ENCODE results near the gene CAMK2B. TPM values are rescaled to one million over a fixed set of nuclear protein-coding genes. Genes with fewer than 3 reads are reported as not detected.

The CAMK2B gene
- polyA plus RNA-seq, 3 donors, result 0.13 TPM; not detected in 2

DNA sequence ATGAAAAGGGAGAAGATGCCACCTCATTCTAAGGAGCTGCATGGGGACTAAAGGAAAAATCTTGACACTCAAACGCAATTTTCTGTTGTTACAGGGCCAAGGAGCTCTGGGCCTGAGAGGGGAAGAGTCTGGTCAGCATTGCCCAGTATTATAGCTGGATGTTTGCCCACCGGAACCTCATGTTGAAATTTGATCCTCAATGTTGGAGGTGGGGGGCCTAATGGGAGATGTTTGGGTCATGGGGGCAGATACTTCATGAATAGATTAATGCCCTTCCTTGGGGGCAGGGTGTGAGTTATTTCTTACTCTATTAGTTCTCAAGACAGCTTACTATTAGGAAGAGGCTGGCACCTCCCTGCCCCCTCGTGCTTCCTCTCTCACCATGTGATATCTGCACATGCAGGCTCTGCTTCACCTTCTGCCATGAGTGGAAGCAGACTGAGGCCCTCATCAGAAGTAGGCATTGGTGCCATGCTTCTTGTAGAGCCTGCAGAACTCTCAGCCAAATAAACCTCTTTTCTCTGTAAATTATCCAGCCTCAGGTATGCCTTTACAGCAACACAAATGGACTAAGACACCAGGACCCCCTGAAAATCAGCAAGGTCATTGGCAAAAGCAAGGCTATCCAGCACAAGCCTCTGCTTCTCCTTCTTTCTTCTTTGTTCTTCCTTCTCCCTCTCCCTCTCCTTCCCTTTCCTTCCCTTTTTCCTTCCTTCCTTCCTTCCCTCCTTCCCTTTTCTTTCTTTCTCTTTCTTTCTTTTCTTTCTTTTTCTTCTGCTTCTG, 151.3 kb downstream of the CAMK2B start:
- Mint-ChIP-seq H3K9me3 (peaks cover 5 to 13% (median 8%) of the 10 kb centered on the region in 7 donors), H3K36me3 (no peaks in the 10 kb centered on the region), H3K4me1 (no peaks in the 10 kb centered on the region), H3K27me3 (ENCODE audit: low read depth in 3 of 3) (peaks cover 3 to 4% (median 3%) of the 10 kb centered on the region in 3 donors), H3K4me3 (no peak overlapping the region), H3K27ac (peak overlapping the region in 3 of 7 donors; percentile 13 to 72 (median 52))
- no peak overlapping the region for H3K4me3 ChIP-seq (replicated peaks in 1 of 3; ENCODE audit: low read depth in 2 of 3, low read length in 3 of 3)
- no peaks in the 10 kb centered on the region for H3K4me1 ChIP-seq (ENCODE audit: control insufficient read depth in 1 of 2, insufficient read depth in 2 of 2, low read length in 2 of 2)
- DNase-seq, result no peak
- intact Hi-C loops (cut with micrococcal nuclease), result no loop called here
- H3K79me2 ChIP-seq (ENCODE audit: insufficient read depth, low read length), result no peaks in the 10 kb centered on the region
- H3K27me3 ChIP-seq (ENCODE audit: control insufficient read depth in 2 of 2, insufficient read depth in 2 of 2, low read length in 2 of 2), result no peaks in the 10 kb centered on the region
- 87% methylated on average over 3 of the region's 3 CpGs for WGBS (ENCODE audit: insufficient coverage)
- no peaks in the 10 kb centered on the region for H3K36me3 ChIP-seq (replicated peaks in 1 of 2; ENCODE audit: control insufficient read depth in 1 of 2, insufficient read depth in 2 of 2, low read length in 2 of 2)
- H3K9me3 ChIP-seq (replicated peaks in 1 of 2; ENCODE audit: control insufficient read depth in 1 of 2, insufficient read depth in 1 of 2, low read length in 2 of 2), result peaks cover 0 to 12% of the 10 kb centered on the region in 2 donors
- TF ChIP-seq, protein P1, sequence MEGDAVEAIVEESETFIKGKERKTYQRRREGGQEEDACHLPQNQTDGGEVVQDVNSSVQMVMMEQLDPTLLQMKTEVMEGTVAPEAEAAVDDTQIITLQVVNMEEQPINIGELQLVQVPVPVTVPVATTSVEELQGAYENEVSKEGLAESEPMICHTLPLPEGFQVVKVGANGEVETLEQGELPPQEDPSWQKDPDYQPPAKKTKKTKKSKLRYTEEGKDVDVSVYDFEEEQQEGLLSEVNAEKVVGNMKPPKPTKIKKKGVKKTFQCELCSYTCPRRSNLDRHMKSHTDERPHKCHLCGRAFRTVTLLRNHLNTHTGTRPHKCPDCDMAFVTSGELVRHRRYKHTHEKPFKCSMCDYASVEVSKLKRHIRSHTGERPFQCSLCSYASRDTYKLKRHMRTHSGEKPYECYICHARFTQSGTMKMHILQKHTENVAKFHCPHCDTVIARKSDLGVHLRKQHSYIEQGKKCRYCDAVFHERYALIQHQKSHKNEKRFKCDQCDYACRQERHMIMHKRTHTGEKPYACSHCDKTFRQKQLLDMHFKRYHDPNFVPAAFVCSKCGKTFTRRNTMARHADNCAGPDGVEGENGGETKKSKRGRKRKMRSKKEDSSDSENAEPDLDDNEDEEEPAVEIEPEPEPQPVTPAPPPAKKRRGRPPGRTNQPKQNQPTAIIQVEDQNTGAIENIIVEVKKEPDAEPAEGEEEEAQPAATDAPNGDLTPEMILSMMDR (IDR thresholded peaks at IDR 0.05), result no peak
- H3K9ac ChIP-seq (ENCODE audit: insufficient read depth, low read length, poor library complexity, severe bottlenecking), result no peak overlapping the region
- no peak overlapping the region for H3K4me2 ChIP-seq (replicated peaks; ENCODE audit: extremely low read depth, low read length, poor library complexity, severe bottlenecking)
- no peak overlapping the region for H2AFZ ChIP-seq (ENCODE audit: insufficient read depth, low read depth, low read length, poor library complexity, severe bottlenecking)
- H3K27ac ChIP-seq (ENCODE audit: low read depth in 1 of 2, low read length in 2 of 2), result no peak overlapping the region
- no peaks in the 10 kb centered on the region for H4K20me1 ChIP-seq (ENCODE audit: insufficient read depth, low read length)

DNA sequence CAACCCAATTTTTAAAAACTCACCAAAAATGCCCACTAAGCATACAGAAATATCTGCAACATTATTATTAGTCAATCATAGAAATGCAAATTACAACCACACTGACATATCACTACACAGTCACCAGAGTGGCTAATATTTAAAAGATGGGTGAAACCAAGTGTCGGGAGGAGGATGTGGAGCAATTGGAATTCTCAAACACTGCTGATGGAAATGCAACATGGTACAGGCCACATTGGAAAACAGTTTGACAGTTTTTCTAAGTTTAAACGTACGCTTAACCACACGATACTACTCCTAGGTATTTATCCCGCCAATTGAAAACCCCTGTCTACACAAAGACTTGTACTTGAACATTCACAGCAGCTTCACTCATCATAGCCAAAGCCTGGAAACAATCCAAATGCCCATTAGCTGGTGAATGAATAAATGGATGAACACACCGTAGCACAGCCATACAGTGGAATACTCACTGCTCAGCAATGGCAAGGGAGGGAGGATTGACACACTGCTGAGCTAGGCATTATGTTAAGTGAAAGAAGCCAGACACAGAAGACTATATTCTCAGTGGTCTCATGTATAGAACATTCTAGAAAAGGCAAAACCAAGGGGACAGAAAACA, 152.5 kb downstream of the CAMK2B start:
- TF ChIP-seq, protein P1 (IDR thresholded peaks at IDR 0.05), result no peak
- no peak for DNase-seq
- Histone ChIP-seq H3K9me3 (replicated peaks in 1 of 2; ENCODE audit: control insufficient read depth in 1 of 2, insufficient read depth in 1 of 2, low read length in 2 of 2) (peaks cover 0 to 12% of the 10 kb centered on the region in 2 donors), H2AFZ (ENCODE audit: insufficient read depth, low read depth, low read length, poor library complexity, severe bottlenecking) (no peak overlapping the region), H3K4me1 (ENCODE audit: control insufficient read depth in 1 of 2, insufficient read depth in 2 of 2, low read length in 2 of 2) (no peaks in the 10 kb centered on the region), H3K36me3 (replicated peaks in 1 of 2; ENCODE audit: control insufficient read depth in 1 of 2, insufficient read depth in 2 of 2, low read length in 2 of 2) (no peaks in the 10 kb centered on the region), H3K79me2 (ENCODE audit: insufficient read depth, low read length) (no peaks in the 10 kb centered on the region), H3K4me2 (replicated peaks; ENCODE audit: extremely low read depth, low read length, poor library complexity, severe bottlenecking) (no peak overlapping the region), H4K20me1 (ENCODE audit: insufficient read depth, low read length) (no peaks in the 10 kb centered on the region), H3K27ac (ENCODE audit: low read depth in 1 of 2, low read length in 2 of 2) (no peak overlapping the region), H3K9ac (ENCODE audit: insufficient read depth, low read length, poor library complexity, severe bottlenecking) (no peak overlapping the region), H3K4me3 (replicated peaks in 1 of 3; ENCODE audit: low read depth in 2 of 3, low read length in 3 of 3) (no peak overlapping the region), H3K27me3 (ENCODE audit: control insufficient read depth in 2 of 2, insufficient read depth in 2 of 2, low read length in 2 of 2) (no peaks in the 10 kb centered on the region)
- Mint-ChIP-seq H3K4me1 (peaks cover under 1% of the 10 kb centered on the region), H3K9me3 (peaks cover 5 to 13% (median 10%) of the 10 kb centered on the region in 7 donors), H3K27me3 (ENCODE audit: low read depth in 3 of 3) (peaks cover under 1 to 6% (median 3%) of the 10 kb centered on the region in 3 donors), H3K4me3 (no peak overlapping the region), H3K36me3 (no peaks in the 10 kb centered on the region), H3K27ac (no peak overlapping the region)
- no CpG with 5 or more reads among the region's 6 CpGs for WGBS (ENCODE audit: insufficient coverage)
- intact Hi-C loops (cut with micrococcal nuclease), result no loop called here

Measured in CD14-positive monocyte (primary cell).